SK-N-DZ (cell line): ENCODE results near the gene DAB2IP.

Experiments
- DNase-seq: peaks from one replicate; pipeline ENCODE4 v3.0.0-alpha.2; 2015; ENCODE audit warnings: low spot score

The DAB2IP gene

GRCh38 chr9:121625590-121625989 lies 25.8 kb upstream of the DAB2IP start:
- no peak for DNase-seq

GRCh38 chr9:121626012-121626411 lies 25.4 kb upstream of the DAB2IP start:
- no peak for DNase-seq

GRCh38 chr9:121627427-121627826 lies 24.0 kb upstream of the DAB2IP start:
- no peak for DNase-seq

GRCh38 chr9:121628401-121628800 lies 23.0 kb upstream of the DAB2IP start:
- no peak for DNase-seq

GRCh38 chr9:121631115-121631514 lies 20.3 kb upstream of the DAB2IP start:
- DNase-seq: no peak

DNA sequence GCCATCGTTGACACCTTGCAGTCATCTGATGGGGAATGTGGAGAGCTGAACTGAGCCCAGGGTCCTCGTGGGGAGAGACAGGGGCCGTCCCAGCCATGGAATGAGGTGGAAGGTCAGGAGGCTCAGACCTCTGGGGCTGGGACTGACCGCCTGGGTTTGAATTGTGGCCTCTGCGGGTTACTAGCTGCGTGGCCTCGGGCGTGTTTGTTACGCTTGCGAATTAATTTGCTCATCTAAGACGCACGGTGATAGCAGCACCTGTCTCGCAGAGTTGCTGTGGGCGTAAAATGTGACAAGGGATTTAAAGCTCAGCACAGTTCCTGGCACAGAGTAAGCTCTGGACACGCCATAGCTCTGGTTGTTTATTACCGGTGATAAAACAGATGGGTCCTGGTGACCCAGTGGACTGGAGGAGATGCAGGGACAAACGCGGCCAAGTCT lies 19.4 kb upstream of the DAB2IP start:
- DNase-seq: no peak

- no peak for DNase-seq
Observed at GRCh38 chr9:121633119-121633714, 18.2 kb upstream of the DAB2IP start.

DNA sequence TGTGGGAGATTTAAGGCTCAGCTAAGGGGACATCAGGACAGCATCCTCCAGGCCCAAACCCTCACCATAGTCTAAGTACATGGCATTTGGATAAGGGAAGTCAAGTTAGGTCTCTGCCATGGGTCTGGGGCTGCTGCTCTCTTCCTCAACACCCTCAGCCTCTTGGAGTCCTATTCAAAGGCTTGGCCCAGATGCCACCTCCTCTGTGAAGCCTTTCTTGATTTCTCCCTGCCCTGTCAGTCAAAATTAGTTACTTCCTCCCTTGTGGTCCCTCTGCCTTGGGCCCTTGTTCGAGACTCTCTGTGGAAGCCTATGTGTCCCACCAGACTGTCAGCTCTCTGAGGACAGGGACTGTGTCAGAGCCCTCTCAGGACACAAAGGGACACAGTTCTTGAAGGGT lies 17.7 kb upstream of the DAB2IP start:
- DNase-seq: no peak

GRCh38 chr9:121634329-121635261 lies 16.8 kb upstream of the DAB2IP start:
- peak; percentile 61 for DNase-seq

GRCh38 chr9:121635300-121635876 lies 16.0 kb upstream of the DAB2IP start:
- DNase-seq: no peak

GRCh38 chr9:121636341-121636865 lies 15.0 kb upstream of the DAB2IP start:
- DNase-seq: no peak

- DNase-seq: no peak
Observed at GRCh38 chr9:121636978-121637712, 14.3 kb upstream of the DAB2IP start.

GRCh38 chr9:121637713-121638220 lies 13.7 kb upstream of the DAB2IP start:
- DNase-seq: no peak

DNA sequence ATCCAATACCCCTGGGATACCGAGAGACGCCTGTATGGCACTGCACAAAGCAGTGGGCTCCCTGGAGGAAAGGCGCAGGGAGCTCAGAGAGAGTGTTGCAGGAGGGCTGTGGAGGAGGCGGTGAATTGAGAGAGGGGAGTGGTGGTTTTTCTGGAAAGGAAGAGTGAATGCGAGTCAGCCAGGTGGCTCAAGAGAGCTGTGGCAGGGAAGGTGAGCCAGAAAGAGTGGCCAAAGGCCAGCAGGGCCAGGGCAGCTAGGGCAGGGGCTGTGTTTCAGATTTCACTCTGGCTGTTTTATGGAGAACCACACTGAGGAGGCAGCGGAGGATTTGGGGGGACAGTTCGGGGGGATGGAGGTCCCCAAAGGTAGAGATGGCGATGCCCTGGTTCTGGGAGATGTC lies 13.0 kb upstream of the DAB2IP start:
- no peak for DNase-seq

- DNase-seq: no peak
Observed at GRCh38 chr9:121638901-121639592, 12.4 kb upstream of the DAB2IP start.

DNA sequence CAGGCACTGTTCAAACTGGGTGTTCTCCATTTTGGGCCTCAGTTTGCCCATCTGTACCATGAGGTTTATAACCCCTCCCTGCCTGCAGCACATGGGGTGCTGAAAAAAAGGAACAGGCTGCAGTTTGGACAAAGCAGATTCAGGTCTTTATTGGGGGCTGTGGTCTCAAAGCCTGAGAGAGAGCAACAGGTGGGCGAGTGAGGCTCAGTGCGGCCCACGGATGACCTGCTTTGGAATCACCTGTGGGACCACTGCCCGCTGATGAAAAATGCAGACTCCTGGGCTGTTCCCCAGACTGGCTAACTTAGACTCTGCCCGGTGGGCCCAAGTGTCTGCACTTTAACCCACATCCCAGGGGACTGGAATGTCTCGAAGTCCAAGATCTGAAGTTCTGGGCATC lies 11.8 kb upstream of the DAB2IP start:
- no peak for DNase-seq

DNA sequence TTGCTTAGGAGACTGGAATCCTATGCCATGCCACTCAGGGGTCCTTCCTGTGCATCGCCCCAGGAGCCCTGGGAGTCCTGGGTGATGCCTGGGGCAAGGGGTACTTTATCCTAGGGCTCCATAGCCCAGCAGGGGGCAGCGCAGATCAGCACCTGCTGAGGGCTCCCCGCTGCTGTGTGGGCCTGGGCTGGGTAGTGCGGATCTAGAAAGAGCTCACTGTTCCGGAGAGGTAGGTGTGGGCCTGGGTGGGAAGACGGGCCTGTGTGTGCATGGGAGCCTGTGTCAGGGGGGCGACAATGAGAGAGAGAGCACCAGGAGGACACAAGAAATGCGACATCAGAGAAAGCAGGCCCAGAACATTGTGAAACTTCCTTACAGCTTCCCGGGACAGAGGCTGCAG lies 11.4 kb upstream of the DAB2IP start:
- peak; percentile 62 for DNase-seq

DNA sequence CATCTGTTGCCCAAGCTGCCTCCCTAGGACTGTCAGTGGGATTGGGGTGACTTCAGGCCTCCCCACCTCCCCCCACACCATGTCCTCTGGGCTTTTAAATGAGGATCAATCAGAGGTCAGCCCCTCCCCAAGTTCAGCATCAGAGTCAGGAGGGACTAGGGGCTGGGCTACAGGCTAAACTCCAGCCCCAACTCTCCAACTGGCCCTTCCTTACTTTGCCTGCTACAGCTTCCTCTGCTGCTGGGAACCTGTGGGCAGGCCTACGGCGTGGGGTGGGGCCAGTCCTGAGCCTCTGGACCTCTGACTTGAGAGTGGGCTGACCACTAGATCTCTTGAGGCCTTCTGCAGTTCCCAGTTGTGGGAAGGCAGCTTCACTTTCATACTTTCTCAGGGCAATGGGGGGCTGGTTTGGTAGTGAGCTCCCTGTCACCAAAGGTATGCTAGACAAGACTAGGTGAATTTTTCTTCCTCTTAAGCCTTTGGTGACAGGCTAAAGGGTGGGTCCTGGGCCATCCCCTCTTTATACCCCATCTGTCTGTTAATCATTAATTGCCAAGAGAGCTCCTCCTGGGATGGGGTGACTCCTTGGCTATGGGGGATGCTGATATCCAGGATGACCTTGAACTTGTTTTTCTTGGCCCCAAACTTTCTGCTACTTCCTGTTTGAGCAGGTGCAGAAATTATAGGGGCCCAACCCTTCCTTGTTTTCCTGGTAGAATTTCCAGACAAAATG lies 10.8 kb upstream of the DAB2IP start:
- DNase-seq: no peak

- DNase-seq: no peak
Observed at GRCh38 chr9:121641224-121641611, 10.2 kb upstream of the DAB2IP start.

DNA sequence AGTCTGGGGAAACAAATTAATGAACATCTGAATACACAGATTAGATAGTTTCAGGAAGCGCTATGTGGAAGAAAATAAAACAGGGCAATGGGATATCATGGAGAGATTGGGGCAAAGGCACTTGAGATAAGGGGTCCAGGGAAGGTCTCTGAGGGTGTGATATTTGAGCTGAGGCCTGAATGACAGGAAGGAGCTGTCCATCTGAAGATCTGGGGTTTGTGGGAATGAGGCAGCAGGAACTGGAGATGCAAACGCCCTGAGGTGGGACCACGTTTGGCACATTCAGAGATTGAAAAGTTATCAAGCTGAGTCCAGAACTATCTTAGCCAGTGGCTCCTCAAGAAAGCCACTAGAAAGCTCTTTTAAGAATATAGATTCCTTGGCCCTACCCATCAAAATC lies 8.7 kb upstream of the DAB2IP start:
- no peak for DNase-seq
